Panc1 (cell line): ENCODE data around the gene SMPX. TPM values are rescaled to one million over a fixed set of nuclear protein-coding genes. Genes with fewer than 3 reads are reported as not detected.

Experiments used
- ATAC-seq: fragments of 200-7000 bp; cut with Tn5 transposase; 2 replicates; pipeline ENCODE4 v1.9.1; 2020; ENCODE audit warnings: mild to moderate bottlenecking, moderate library complexity
- BruUV-seq: library from RNA; stranded (reverse); fragments of 400-500 nt; replicated peaks from 2 replicates; lab custom pipeline; 2021; lab: Mats Ljungman, UMichigan
- CTCF ChIA-PET: fragments of 300-600 bp; sonication (Branson Sonifier 250); formaldehyde crosslinking; loops from one replicate; lab custom pipeline; 2022; ENCODE audit warnings: antibody characterized with exemption; lab: Charles Lee
- POLR2A ChIA-PET: fragments of 300-600 bp; sonication (Branson Sonifier 250); formaldehyde crosslinking; loops from one replicate; lab custom pipeline; 2022; ENCODE audit warnings: antibody characterized with exemption; lab: Charles Lee
- DNase-seq: peaks from one replicate; pipeline ENCODE4 v3.0.0-alpha.2; 2010; ENCODE audit warnings: low read depth, low spot score
- H3K27ac ChIP-seq: 2 replicates; pipeline ENCODE4 v1.5.1; 2011; ENCODE audit warnings: mild to moderate bottlenecking, low read length, inconsistent platforms
- H3K27me3 ChIP-seq: fragments of 200-500 bp; sonication (Bioruptor generic); 2 replicates; pipeline ENCODE4 v1.6.0; 2014; ENCODE audit warnings: low read length, inconsistent platforms; ENCODE audit not compliant: control insufficient read depth, insufficient read depth
- H3K36me3 ChIP-seq: fragments of 200-500 bp; sonication (Bioruptor generic); 2 replicates; pipeline ENCODE4 v1.5.1; 2014; ENCODE audit warnings: inconsistent platforms, mild to moderate bottlenecking, low read length, moderate library complexity; ENCODE audit not compliant: control insufficient read depth, insufficient read depth
- H3K4me1 ChIP-seq: 2 replicates; pipeline ENCODE4 v1.5.1; 2011; ENCODE audit warnings: inconsistent platforms, mild to moderate bottlenecking, low read length, moderate library complexity; ENCODE audit not compliant: control insufficient read depth, insufficient read depth
- H3K4me3 ChIP-seq, 2 experiments: 2 replicates each; pipeline ENCODE4 v1.5.1; 2011 to 2012; ENCODE audit warnings: low read depth in 2 of 2, low read length in 2 of 2, mild to moderate bottlenecking in 2 of 2, inconsistent platforms in 1 of 2, moderate library complexity in 1 of 2
- H3K9me3 ChIP-seq: fragments of 200-500 bp; sonication (Bioruptor generic); 2 replicates; pipeline ENCODE4 v1.5.1; 2014; ENCODE audit warnings: low read depth, mild to moderate bottlenecking, inconsistent platforms, low read length, moderate library complexity; ENCODE audit not compliant: control insufficient read depth, insufficient read depth
- POLR2AphosphoS5 ChIP-seq: IDR thresholded peaks from 2 replicates; pipeline ENCODE4 v1.6.1; 2012; ENCODE audit warnings: mild to moderate bottlenecking, low read depth, low read length, moderate library complexity
- SIN3A ChIP-seq: IDR thresholded peaks from 2 replicates; pipeline ENCODE4 v1.6.1; 2012; ENCODE audit warnings: low read depth, mild to moderate bottlenecking, low read length, moderate library complexity, borderline replicate concordance; ENCODE audit not compliant: insufficient read depth
- TCF7L2 ChIP-seq: IDR thresholded peaks from 2 replicates; pipeline ENCODE4 v1.6.1; 2011; ENCODE audit warnings: mild to moderate bottlenecking, low read depth, low read length, inconsistent platforms
- in situ Hi-C: cut with HindIII; loops from 2 replicates; pipeline ENCODE4 v1.10.0; 2016; ENCODE audit warnings: low sequenced_read_pairs, low pct_unique_long_range_greater_than_20kb
- intact Hi-C: fragments of 100-400 bp; cut with micrococcal nuclease; formaldehyde crosslinking; loops from one replicate; pipeline ENCODE4 v1.10.0; 2022; ENCODE audit not compliant: unreplicated experiment
- total RNA-seq: library from RNA; stranded (reverse); gene quantifications from one replicate; pipeline ENCODE4 v1.2.1, GENCODE V29; 2021; ENCODE audit not compliant: unreplicated experiment
- TF ChIP-seq, protein P1 (sequence below), 2 experiments: IDR thresholded peaks; 2 replicates each; pipeline ENCODE4 v1.6.1; 2011 to 2012; ENCODE audit warnings: low read depth in 2 of 2, control low read depth in 1 of 2, low read length in 1 of 2, mild to moderate bottlenecking in 1 of 2, moderate library complexity in 1 of 2; ENCODE audit not compliant: insufficient read depth in 1 of 2
- TF ChIP-seq, protein P2 (sequence below): fragments of 450-650 bp; IDR thresholded peaks from 2 replicates; pipeline ENCODE4 v1.5.1; 2017; ENCODE audit warnings: mild to moderate bottlenecking

The SMPX gene
- total RNA-seq, 1 experiment from 2014 or later: not detected

DNA sequence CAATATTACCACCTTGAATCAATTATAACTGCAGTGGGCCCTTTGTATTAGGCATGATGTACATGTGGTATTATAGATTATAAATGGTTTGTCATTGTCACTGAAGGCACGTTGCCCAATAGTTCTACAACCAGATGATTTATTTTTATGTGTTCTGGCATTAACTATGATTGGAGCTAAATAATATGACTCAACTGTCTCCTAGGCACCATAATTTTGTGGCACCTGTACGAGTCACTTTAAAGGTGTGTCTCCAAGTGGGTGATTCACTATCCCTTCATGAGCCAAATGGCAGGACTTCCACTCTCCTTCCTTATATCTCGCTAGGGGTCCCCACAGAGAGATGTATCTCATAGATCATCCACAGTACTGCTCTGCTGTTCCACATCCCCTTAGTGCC is 6.1 kb upstream of the SMPX start:
- no peak for DNase-seq
- Histone ChIP-seq H3K4me3 (no peak overlapping the region), H3K36me3 (no peaks in the 10 kb centered on the region), H3K27ac (no peak overlapping the region), H3K9me3 (no peaks in the 10 kb centered on the region), H3K27me3 (no peaks in the 10 kb centered on the region), H3K4me1 (no peaks in the 10 kb centered on the region)
- no TSS peak for BruUV-seq
- in situ Hi-C loops: no loop called here
- TF ChIP-seq, protein P1, sequence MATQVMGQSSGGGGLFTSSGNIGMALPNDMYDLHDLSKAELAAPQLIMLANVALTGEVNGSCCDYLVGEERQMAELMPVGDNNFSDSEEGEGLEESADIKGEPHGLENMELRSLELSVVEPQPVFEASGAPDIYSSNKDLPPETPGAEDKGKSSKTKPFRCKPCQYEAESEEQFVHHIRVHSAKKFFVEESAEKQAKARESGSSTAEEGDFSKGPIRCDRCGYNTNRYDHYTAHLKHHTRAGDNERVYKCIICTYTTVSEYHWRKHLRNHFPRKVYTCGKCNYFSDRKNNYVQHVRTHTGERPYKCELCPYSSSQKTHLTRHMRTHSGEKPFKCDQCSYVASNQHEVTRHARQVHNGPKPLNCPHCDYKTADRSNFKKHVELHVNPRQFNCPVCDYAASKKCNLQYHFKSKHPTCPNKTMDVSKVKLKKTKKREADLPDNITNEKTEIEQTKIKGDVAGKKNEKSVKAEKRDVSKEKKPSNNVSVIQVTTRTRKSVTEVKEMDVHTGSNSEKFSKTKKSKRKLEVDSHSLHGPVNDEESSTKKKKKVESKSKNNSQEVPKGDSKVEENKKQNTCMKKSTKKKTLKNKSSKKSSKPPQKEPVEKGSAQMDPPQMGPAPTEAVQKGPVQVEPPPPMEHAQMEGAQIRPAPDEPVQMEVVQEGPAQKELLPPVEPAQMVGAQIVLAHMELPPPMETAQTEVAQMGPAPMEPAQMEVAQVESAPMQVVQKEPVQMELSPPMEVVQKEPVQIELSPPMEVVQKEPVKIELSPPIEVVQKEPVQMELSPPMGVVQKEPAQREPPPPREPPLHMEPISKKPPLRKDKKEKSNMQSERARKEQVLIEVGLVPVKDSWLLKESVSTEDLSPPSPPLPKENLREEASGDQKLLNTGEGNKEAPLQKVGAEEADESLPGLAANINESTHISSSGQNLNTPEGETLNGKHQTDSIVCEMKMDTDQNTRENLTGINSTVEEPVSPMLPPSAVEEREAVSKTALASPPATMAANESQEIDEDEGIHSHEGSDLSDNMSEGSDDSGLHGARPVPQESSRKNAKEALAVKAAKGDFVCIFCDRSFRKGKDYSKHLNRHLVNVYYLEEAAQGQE (IDR thresholded peaks at IDR 0.05; ENCODE audit: insufficient read depth in 1 of 2, low read depth in 2 of 2, low read length in 1 of 2): no peak
- TF ChIP-seq, protein P2, sequence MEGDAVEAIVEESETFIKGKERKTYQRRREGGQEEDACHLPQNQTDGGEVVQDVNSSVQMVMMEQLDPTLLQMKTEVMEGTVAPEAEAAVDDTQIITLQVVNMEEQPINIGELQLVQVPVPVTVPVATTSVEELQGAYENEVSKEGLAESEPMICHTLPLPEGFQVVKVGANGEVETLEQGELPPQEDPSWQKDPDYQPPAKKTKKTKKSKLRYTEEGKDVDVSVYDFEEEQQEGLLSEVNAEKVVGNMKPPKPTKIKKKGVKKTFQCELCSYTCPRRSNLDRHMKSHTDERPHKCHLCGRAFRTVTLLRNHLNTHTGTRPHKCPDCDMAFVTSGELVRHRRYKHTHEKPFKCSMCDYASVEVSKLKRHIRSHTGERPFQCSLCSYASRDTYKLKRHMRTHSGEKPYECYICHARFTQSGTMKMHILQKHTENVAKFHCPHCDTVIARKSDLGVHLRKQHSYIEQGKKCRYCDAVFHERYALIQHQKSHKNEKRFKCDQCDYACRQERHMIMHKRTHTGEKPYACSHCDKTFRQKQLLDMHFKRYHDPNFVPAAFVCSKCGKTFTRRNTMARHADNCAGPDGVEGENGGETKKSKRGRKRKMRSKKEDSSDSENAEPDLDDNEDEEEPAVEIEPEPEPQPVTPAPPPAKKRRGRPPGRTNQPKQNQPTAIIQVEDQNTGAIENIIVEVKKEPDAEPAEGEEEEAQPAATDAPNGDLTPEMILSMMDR: no peak
- no peak for TF ChIP-seq SIN3A
- ChIA-PET POLR2A (no interaction called here), CTCF (no interaction called here)
- ATAC-seq: no peak
- intact Hi-C loops: no loop called here

DNA sequence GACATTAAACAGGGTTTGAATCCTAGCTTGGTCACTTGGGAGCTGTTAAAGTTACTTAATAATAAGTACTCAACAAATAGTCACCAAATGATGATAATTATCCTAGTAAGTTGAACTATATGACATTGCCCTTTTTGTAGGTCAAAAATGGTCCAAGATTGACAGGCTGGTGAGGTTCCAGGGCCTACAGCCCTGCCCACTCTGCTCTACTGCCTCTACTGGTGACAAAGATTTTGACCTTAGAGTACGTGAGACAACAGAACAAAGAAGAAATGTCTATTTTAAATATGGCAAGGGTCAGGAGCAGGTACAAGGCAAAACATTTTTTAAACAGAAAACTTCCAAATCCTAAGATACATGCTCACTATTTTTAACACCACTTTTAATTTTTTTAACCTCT is 572 bp upstream of the SMPX start:
- no peaks in the 10 kb centered on the region for H3K9me3 ChIP-seq
- no TSS peak for BruUV-seq
- ATAC-seq: no peak
- no peak overlapping the region for H3K4me3 ChIP-seq
- no peaks in the 10 kb centered on the region for H3K27me3 ChIP-seq
- in situ Hi-C loops: no loop called here
- POLR2A ChIA-PET: no interaction called here
- intact Hi-C loops: no loop called here
- no peaks in the 10 kb centered on the region for H3K4me1 ChIP-seq
- DNase-seq: no peak
- TF ChIP-seq, protein P1 (IDR thresholded peaks at IDR 0.05; ENCODE audit: insufficient read depth in 1 of 2, low read depth in 2 of 2, low read length in 1 of 2): no peak
- TF ChIP-seq, protein P2: no peak
- TF ChIP-seq SIN3A (no peak), POLR2AphosphoS5 (no peak), TCF7L2 (no peak)
- no peak overlapping the region for H3K27ac ChIP-seq
- no peaks in the 10 kb centered on the region for H3K36me3 ChIP-seq
- CTCF ChIA-PET: no interaction called here
